ENCODE measurements around the gene ARHGEF7.
"Not testable (repeated sequence)": the region's sequence is repeated elsewhere in the genome, so short reads cannot be mapped to it uniquely, and the experiment has no call there.

GRCh38 chr13:111257899-111258298, 142.8 kb downstream of the ARHGEF7 start:
- TF ChIP-seq CTCF, POLR2A, EP300 (IDR thresholded peaks at IDR 0.05): not testable (repeated sequence)
